ENCODE results near the gene CEP44. TPM values are rescaled to one million over a fixed set of nuclear protein-coding genes. Genes with fewer than 3 reads are reported as not detected.
"Not testable (repeated sequence)": the region's sequence is repeated elsewhere in the genome, so short reads cannot be mapped to it uniquely, and the experiment has no call there.

Gene CEP44
- total and polyA plus RNA-seq, 2 donors: 13.9 to 17.1 TPM

DNA sequence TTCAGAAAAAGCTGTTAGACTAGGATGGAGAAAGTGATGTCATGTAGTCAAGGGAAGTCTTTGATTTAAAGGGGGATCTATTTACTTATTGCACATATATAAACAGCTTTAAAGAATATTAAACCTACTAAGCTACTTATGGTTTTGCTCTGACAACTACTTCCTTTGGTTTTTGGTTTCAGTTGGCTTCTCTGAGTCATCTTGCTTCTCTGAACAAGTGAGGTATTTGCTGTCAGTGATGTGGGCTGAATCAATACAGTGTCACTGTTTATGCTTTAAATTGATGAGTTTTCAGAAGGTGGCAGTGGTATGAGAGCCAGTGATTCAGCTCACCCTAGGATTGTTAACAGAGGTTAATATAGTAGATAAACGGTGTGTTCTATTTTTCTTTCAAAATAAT lies 75.1 kb downstream of the CEP44 start:
- Histone ChIP-seq H3K36me3 (ENCODE audit: control insufficient read depth in 2 of 2, insufficient read depth in 2 of 2, low read length in 1 of 2) (no peaks in the 10 kb centered on the region), H3K4me1 (ENCODE audit: control insufficient read depth in 2 of 2, insufficient read depth in 2 of 2, low read length in 2 of 2) (no peaks in the 10 kb centered on the region), H3K4me3 (ENCODE audit: low read length in 2 of 2) (no peak overlapping the region), H3K9me3 (ENCODE audit: control insufficient read depth in 2 of 2, insufficient read depth in 1 of 2, low read length in 1 of 2) (no peaks in the 10 kb centered on the region), H3K27me3 (ENCODE audit: control insufficient read depth in 2 of 2, insufficient read depth in 1 of 2, low read length in 1 of 2) (no peaks in the 10 kb centered on the region), H3K27ac (ENCODE audit: low read depth in 1 of 2, low read length in 1 of 2) (no peak overlapping the region)
- DNase-seq (ENCODE audit: low read depth in 6 of 9, low spot score in 9 of 9): peak in 1 of 9 donors; percentile 20
- WGBS: 91% methylated on average over 1 of the region's 1 CpG

DNA sequence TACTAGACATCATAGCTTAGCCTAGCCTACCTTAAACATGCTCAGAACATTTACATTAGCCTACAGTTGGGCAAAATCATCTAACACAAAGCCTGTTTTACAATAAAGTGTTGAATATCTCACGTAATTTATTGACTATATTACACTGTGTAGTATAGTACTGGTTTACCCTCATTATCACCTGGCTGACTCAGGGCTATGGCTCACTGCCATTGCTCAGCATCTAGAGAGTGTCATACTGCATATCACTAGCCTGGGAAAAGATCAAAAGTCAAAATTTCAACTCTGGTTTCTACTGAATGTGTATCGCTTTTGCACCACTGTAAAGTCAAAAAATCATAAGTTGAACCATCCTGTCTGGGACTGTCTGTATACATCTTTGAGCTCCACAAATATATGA lies 78.6 kb downstream of the CEP44 start:
- Histone ChIP-seq H3K9me3 (ENCODE audit: control insufficient read depth in 2 of 2, insufficient read depth in 1 of 2, low read length in 1 of 2) (no peaks in the 10 kb centered on the region), H3K4me1 (ENCODE audit: control insufficient read depth in 2 of 2, insufficient read depth in 2 of 2, low read length in 2 of 2) (no peaks in the 10 kb centered on the region), H3K27ac (ENCODE audit: low read depth in 1 of 2, low read length in 1 of 2) (no peak overlapping the region), H3K36me3 (ENCODE audit: control insufficient read depth in 2 of 2, insufficient read depth in 2 of 2, low read length in 1 of 2) (no peaks in the 10 kb centered on the region), H3K27me3 (ENCODE audit: control insufficient read depth in 2 of 2, insufficient read depth in 1 of 2, low read length in 1 of 2) (no peaks in the 10 kb centered on the region), H3K4me3 (ENCODE audit: low read length in 2 of 2) (no peak overlapping the region)
- DNase-seq (ENCODE audit: low read depth in 6 of 9, low spot score in 9 of 9): no peak
- WGBS: 99% methylated on average over 2 of the region's 2 CpGs

DNA sequence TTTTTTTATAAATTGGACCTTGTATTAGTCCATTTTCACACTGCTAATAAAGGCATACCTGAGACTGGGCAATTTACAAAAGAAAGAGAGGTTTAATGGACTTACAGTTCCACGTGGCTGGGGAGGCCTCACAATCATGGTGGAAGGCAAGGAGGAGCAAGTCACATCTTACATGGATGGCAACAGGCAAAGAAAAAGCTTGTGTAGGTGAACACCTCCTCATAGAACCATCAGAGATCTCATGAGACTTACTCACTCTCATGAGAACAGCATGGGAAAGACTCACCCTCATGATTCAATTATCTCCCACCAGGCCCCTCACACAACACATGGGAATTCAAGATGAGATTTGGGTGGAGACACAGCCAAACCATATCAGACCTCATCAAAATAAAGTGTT lies 80.1 kb downstream of the CEP44 start:
- 78% methylated on average over 1 of the region's 1 CpG for WGBS
- H3K27me3 ChIP-seq (ENCODE audit: control insufficient read depth in 2 of 2, insufficient read depth in 1 of 2, low read length in 1 of 2); DNase-seq (ENCODE audit: low read depth in 6 of 9, low spot score in 9 of 9); H3K36me3 ChIP-seq (ENCODE audit: control insufficient read depth in 2 of 2, insufficient read depth in 2 of 2, low read length in 1 of 2); H3K27ac ChIP-seq (ENCODE audit: low read depth in 1 of 2, low read length in 1 of 2); H3K4me3 ChIP-seq (ENCODE audit: low read length in 2 of 2); H3K4me1 ChIP-seq (ENCODE audit: control insufficient read depth in 2 of 2, insufficient read depth in 2 of 2, low read length in 2 of 2); H3K9me3 ChIP-seq (ENCODE audit: control insufficient read depth in 2 of 2, insufficient read depth in 1 of 2, low read length in 1 of 2): not testable (repeated sequence)

DNA sequence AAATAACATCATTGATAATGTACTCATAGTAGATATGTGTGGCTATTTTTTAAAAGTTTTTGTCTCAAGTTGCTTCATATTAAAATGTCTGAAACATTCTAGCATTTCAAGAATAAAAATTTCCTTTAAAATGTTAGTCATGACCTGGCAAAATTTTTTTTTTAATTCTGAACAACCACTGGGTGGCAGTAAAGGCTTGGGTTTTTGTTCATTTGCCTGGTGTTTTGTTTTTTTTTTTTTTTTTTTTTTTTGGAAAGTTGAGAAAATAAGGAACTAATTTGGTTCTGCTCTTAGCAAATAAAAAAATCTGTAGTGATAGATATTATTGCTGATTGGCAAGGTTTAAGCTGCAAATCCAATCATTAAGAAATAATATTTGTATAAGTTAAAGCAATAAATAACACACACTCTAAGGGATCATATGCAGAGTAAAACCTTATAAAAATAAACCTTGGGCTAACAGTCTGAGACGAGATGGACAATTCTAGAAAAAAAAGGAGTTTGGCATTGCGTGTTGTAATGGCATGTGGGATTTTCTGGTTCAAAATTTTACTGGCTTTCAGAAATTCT lies 81.4 kb downstream of the CEP44 start:
- 87% methylated on average over 2 of the region's 2 CpGs for WGBS
- DNase-seq (ENCODE audit: low read depth in 6 of 9, low spot score in 9 of 9): peak in 8 of 9 donors; percentile 4 to 55 (median 20)
- H3K4me1 ChIP-seq (ENCODE audit: control insufficient read depth in 2 of 2, insufficient read depth in 2 of 2, low read length in 2 of 2): no peaks in the 10 kb centered on the region
- no peaks in the 10 kb centered on the region for H3K36me3 ChIP-seq (ENCODE audit: control insufficient read depth in 2 of 2, insufficient read depth in 2 of 2, low read length in 1 of 2)
- H3K4me3 ChIP-seq (ENCODE audit: low read length in 2 of 2): no peak overlapping the region
- no peaks in the 10 kb centered on the region for H3K27me3 ChIP-seq (ENCODE audit: control insufficient read depth in 2 of 2, insufficient read depth in 1 of 2, low read length in 1 of 2)
- no peaks in the 10 kb centered on the region for H3K9me3 ChIP-seq (ENCODE audit: control insufficient read depth in 2 of 2, insufficient read depth in 1 of 2, low read length in 1 of 2)
- no peak overlapping the region for H3K27ac ChIP-seq (ENCODE audit: low read depth in 1 of 2, low read length in 1 of 2)

DNA sequence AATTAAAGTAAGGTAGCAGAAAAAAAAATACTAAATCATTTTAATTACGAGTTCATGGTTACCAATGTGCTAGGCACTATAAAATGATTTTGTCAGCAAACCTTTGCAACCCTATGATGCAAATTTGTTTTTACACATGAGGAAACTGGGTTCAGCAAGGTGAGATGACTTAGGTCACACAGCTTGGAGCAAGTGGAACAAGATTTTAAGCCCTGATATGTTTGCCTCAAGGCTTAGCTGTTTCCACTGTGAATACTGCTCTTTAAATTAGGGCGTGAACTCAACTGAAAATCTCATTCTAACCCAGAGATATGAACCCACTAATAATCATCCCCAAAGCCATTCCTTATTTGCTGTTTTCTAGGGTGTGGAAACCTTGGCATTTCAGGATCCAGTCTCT lies 86.3 kb downstream of the CEP44 start:
- no peak for DNase-seq (ENCODE audit: low read depth in 6 of 9, low spot score in 9 of 9)
- H3K27ac ChIP-seq (ENCODE audit: low read depth in 1 of 2, low read length in 1 of 2): no peak overlapping the region
- no peaks in the 10 kb centered on the region for H3K4me1 ChIP-seq (ENCODE audit: control insufficient read depth in 2 of 2, insufficient read depth in 2 of 2, low read length in 2 of 2)
- WGBS: 70% methylated on average over 2 of the region's 2 CpGs
- H3K36me3 ChIP-seq (ENCODE audit: control insufficient read depth in 2 of 2, insufficient read depth in 2 of 2, low read length in 1 of 2): no peaks in the 10 kb centered on the region
- no peaks in the 10 kb centered on the region for H3K9me3 ChIP-seq (ENCODE audit: control insufficient read depth in 2 of 2, insufficient read depth in 1 of 2, low read length in 1 of 2)
- H3K4me3 ChIP-seq (ENCODE audit: low read length in 2 of 2): no peak overlapping the region
- H3K27me3 ChIP-seq (ENCODE audit: control insufficient read depth in 2 of 2, insufficient read depth in 1 of 2, low read length in 1 of 2): no peaks in the 10 kb centered on the region

DNA sequence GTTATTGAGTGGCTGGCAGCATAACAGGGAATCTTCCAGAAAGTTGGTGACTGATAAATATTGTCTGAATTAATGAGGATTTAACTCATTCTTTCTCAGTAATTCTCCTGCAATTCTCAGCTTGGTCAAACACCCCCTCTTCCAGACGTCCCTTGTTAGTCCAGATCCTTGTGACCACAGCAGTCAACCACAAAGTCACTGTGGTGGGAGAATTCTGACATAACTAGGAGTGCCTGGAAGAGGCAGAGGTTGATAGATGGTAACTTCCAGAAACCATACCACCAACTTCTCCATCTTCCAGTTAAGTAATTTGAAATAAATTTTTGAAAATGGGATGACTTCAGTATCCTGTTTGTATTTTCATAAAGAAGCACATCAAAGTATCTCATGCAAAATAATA lies 90.1 kb downstream of the CEP44 start:
- no peaks in the 10 kb centered on the region for H3K27me3 ChIP-seq (ENCODE audit: control insufficient read depth in 2 of 2, insufficient read depth in 1 of 2, low read length in 1 of 2)
- 67% methylated on average over 1 of the region's 1 CpG for WGBS
- DNase-seq (ENCODE audit: low read depth in 6 of 9, low spot score in 9 of 9): no peak

DNA sequence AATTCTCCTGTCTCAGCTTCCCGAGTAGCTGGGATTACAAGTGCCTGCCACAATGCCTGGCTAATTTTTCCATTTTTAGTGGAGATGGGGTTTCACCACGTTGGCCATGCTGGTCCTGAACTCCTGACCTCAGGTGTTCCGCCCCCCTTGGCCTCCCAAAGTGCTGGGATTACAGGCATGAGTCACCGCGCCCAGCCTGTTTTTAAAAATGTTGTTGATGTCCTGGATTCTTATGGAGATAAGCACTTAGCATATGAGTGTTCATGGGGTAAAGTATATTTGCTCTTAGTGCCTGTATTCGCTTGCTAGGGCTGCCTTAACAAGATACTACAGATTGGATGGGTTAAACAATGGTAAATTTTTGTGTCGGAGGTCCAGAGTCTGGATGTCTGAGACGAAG lies 91.7 kb downstream of the CEP44 start:
- Histone ChIP-seq H3K4me1 (ENCODE audit: control insufficient read depth in 2 of 2, insufficient read depth in 2 of 2, low read length in 2 of 2) (no peaks in the 10 kb centered on the region), H3K36me3 (ENCODE audit: control insufficient read depth in 2 of 2, insufficient read depth in 2 of 2, low read length in 1 of 2) (no peaks in the 10 kb centered on the region), H3K9me3 (ENCODE audit: control insufficient read depth in 2 of 2, insufficient read depth in 1 of 2, low read length in 1 of 2) (no peaks in the 10 kb centered on the region), H3K27ac (ENCODE audit: low read depth in 1 of 2, low read length in 1 of 2) (no peak overlapping the region), H3K27me3 (ENCODE audit: control insufficient read depth in 2 of 2, insufficient read depth in 1 of 2, low read length in 1 of 2) (no peaks in the 10 kb centered on the region), H3K4me3 (ENCODE audit: low read length in 2 of 2) (no peak overlapping the region)
- 91% methylated on average over 8 of the region's 8 CpGs for WGBS
- DNase-seq (ENCODE audit: low read depth in 6 of 9, low spot score in 9 of 9): no peak

More for the DNA sequence above, 90.1 kb downstream of the CEP44 start:
- no peaks in the 10 kb centered on the region for H3K36me3 ChIP-seq (ENCODE audit: control insufficient read depth in 2 of 2, insufficient read depth in 2 of 2, low read length in 1 of 2)
- no peak overlapping the region for H3K4me3 ChIP-seq (ENCODE audit: low read length in 2 of 2)
- H3K27ac ChIP-seq (ENCODE audit: low read depth in 1 of 2, low read length in 1 of 2): no peak overlapping the region
- H3K9me3 ChIP-seq (ENCODE audit: control insufficient read depth in 2 of 2, insufficient read depth in 1 of 2, low read length in 1 of 2): no peaks in the 10 kb centered on the region
- no peaks in the 10 kb centered on the region for H3K4me1 ChIP-seq (ENCODE audit: control insufficient read depth in 2 of 2, insufficient read depth in 2 of 2, low read length in 2 of 2)

DNA sequence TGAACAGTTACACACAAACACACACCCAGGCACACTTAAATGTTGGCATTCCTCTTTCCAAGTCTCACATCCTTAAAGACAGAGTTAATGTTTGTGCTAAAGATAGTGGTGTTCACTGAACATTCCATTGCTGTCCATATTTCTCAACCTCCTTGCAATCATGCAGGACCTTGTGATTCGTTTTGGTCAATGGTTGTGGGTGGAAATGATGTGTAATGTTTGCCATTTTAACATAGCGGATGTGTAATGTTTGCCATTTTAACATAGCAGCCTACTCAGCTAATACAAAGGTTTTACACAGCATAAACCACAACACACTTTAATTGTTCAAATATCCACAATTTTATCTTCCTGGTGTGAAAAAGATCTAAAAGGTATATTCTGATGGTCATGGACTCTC lies 93.9 kb downstream of the CEP44 start:
- H3K4me3 ChIP-seq (ENCODE audit: low read length in 2 of 2): no peak overlapping the region
- DNase-seq (ENCODE audit: low read depth in 6 of 9, low spot score in 9 of 9): no peak
- H3K9me3 ChIP-seq (ENCODE audit: control insufficient read depth in 2 of 2, insufficient read depth in 1 of 2, low read length in 1 of 2): no peaks in the 10 kb centered on the region
- H3K36me3 ChIP-seq (ENCODE audit: control insufficient read depth in 2 of 2, insufficient read depth in 2 of 2, low read length in 1 of 2): no peaks in the 10 kb centered on the region
- H3K27ac ChIP-seq (ENCODE audit: low read depth in 1 of 2, low read length in 1 of 2): no peak overlapping the region
- H3K4me1 ChIP-seq (ENCODE audit: control insufficient read depth in 2 of 2, insufficient read depth in 2 of 2, low read length in 2 of 2): no peaks in the 10 kb centered on the region
- H3K27me3 ChIP-seq (ENCODE audit: control insufficient read depth in 2 of 2, insufficient read depth in 1 of 2, low read length in 1 of 2): no peaks in the 10 kb centered on the region
- WGBS: 72% methylated on average over 2 of the region's 2 CpGs

DNA sequence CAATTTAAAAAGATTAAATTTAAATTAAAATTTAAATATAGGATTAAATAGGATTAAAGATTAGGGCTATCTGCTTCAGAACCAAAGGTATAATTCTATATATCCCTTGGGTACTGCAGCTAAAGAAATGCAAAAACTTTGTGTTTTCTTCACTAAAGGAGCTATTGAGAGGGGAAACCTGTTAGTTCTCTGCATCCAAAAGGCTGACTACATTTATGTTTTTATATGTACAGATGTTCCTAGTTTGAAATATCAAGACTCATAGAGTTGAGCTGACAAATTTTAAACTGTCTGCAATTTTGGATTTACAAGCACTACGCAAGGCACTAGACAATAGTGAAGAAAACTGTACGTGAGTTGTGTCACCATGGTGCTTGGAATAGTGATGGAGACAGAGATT lies 95.2 kb downstream of the CEP44 start:
- 97% methylated on average over 2 of the region's 2 CpGs for WGBS
- H3K36me3 ChIP-seq (ENCODE audit: control insufficient read depth in 2 of 2, insufficient read depth in 2 of 2, low read length in 1 of 2): no peaks in the 10 kb centered on the region
- H3K27ac ChIP-seq (ENCODE audit: low read depth in 1 of 2, low read length in 1 of 2): no peak overlapping the region
- no peak for DNase-seq (ENCODE audit: low read depth in 6 of 9, low spot score in 9 of 9)
- H3K27me3 ChIP-seq (ENCODE audit: control insufficient read depth in 2 of 2, insufficient read depth in 1 of 2, low read length in 1 of 2): no peaks in the 10 kb centered on the region
- H3K9me3 ChIP-seq (ENCODE audit: control insufficient read depth in 2 of 2, insufficient read depth in 1 of 2, low read length in 1 of 2): no peaks in the 10 kb centered on the region
- H3K4me3 ChIP-seq (ENCODE audit: low read length in 2 of 2): no peak overlapping the region
- H3K4me1 ChIP-seq (ENCODE audit: control insufficient read depth in 2 of 2, insufficient read depth in 2 of 2, low read length in 2 of 2): no peaks in the 10 kb centered on the region

DNA sequence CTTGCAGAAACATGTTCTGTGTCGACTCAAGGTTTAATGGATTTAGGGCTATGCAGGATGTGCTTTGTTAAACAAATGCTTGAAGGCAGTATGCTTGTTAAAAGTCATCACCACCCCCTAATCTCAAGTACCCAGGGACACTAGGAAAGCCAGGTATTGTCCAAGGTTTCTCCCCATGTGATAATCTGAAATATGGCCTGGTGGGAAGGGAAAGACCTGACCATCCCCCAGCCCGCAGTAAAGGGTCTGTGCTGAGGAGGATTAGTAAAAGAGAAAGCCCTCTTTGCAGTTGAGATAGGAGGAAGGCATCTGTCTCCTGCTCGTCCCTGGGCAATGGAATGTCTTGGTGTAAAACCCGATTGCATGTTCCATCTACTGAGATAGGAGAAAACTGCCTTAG lies 96.5 kb downstream of the CEP44 start:
- DNase-seq (ENCODE audit: low read depth in 6 of 9, low spot score in 9 of 9); H3K4me1 ChIP-seq (ENCODE audit: control insufficient read depth in 2 of 2, insufficient read depth in 2 of 2, low read length in 2 of 2); H3K36me3 ChIP-seq (ENCODE audit: control insufficient read depth in 2 of 2, insufficient read depth in 2 of 2, low read length in 1 of 2); H3K27me3 ChIP-seq (ENCODE audit: control insufficient read depth in 2 of 2, insufficient read depth in 1 of 2, low read length in 1 of 2); H3K4me3 ChIP-seq (ENCODE audit: low read length in 2 of 2); H3K9me3 ChIP-seq (ENCODE audit: control insufficient read depth in 2 of 2, insufficient read depth in 1 of 2, low read length in 1 of 2); H3K27ac ChIP-seq (ENCODE audit: low read depth in 1 of 2, low read length in 1 of 2): not testable (repeated sequence)
- WGBS: 91% methylated on average over 4 of the region's 4 CpGs
